CD14-positive monocyte (primary cell): ENCODE results near the gene APOL4. TPM values are rescaled to one million over a fixed set of nuclear protein-coding genes. Genes with fewer than 3 reads are reported as not detected.

Experiments used
- DNase-seq, 3 donors: peaks; one replicate each; pipeline ENCODE4 v3.0.0-alpha.2; 2011 to 2022
- H2AFZ ChIP-seq: 2 replicates; pipeline ENCODE4 v1.6.0; 2012; ENCODE audit warnings: mild to moderate bottlenecking, low read depth, low read length, inconsistent platforms; ENCODE audit not compliant: insufficient read depth, poor library complexity, severe bottlenecking
- H3K27ac ChIP-seq, 2 donors: 1 replicate in 1 of 2; 2 replicates in 1 of 2; pipeline ENCODE4 v1.5.1; 2012 to 2013; ENCODE audit warnings: low read length in 2 of 2, control low read depth in 1 of 2, inconsistent platforms in 1 of 2, low read depth in 1 of 2, mild to moderate bottlenecking in 1 of 2
- H3K27me3 ChIP-seq, 2 donors: one replicate each; pipeline versions ENCODE4 v1.6.0 to v1.6.1; 2011 to 2013; ENCODE audit warnings: low read length in 2 of 2; ENCODE audit not compliant: control insufficient read depth in 2 of 2, insufficient read depth in 2 of 2
- H3K36me3 ChIP-seq, 2 donors: replicated peaks in 1 of 2; 1 replicate in 1 of 2; 2 replicates in 1 of 2; pipeline versions ENCODE4 v1.5.1 to v1.6.1; 2012 to 2013; ENCODE audit warnings: low read length in 2 of 2, control low read depth in 1 of 2, inconsistent platforms in 1 of 2, mild to moderate bottlenecking in 1 of 2; ENCODE audit not compliant: insufficient read depth in 2 of 2, control insufficient read depth in 1 of 2
- H3K4me1 ChIP-seq, 2 donors: 1 replicate in 1 of 2; 2 replicates in 1 of 2; pipeline versions ENCODE4 v1.5.1 to v1.6.1; 2012 to 2013; ENCODE audit warnings: low read length in 2 of 2, control low read depth in 1 of 2, inconsistent platforms in 1 of 2, mild to moderate bottlenecking in 1 of 2, moderate library complexity in 1 of 2; ENCODE audit not compliant: insufficient read depth in 2 of 2, control insufficient read depth in 1 of 2
- H3K4me2 ChIP-seq: replicated peaks from 2 replicates; pipeline ENCODE3; 2012; ENCODE audit warnings: low read length, moderate library complexity, mild to moderate bottlenecking; ENCODE audit not compliant: poor library complexity, severe bottlenecking; ENCODE audit errors: extremely low read depth
- H3K4me3 ChIP-seq, 3 experiments: fragments of 200-600 bp in 1 of 3; sonication (generic) in 1 of 3; replicated peaks in 1 of 3; 1 replicate in 2 of 3; 2 replicates in 1 of 3; pipeline ENCODE4 v1.5.1; 2011 to 2013; ENCODE audit warnings: low read length in 3 of 3, mild to moderate bottlenecking in 3 of 3, control low read depth in 2 of 3, low read depth in 2 of 3, inconsistent platforms in 1 of 3, moderate library complexity in 1 of 3
- H3K79me2 ChIP-seq: 2 replicates; pipeline ENCODE4 v1.6.0; 2012; ENCODE audit warnings: mild to moderate bottlenecking, control low read depth, inconsistent platforms, low read length, moderate library complexity; ENCODE audit not compliant: insufficient read depth
- H3K9ac ChIP-seq: 2 replicates; pipeline ENCODE4 v1.6.0; 2017; ENCODE audit warnings: low read length, mild to moderate bottlenecking; ENCODE audit not compliant: insufficient read depth, poor library complexity, severe bottlenecking
- H3K9me3 ChIP-seq, 2 donors: replicated peaks in 1 of 2; 1 replicate in 1 of 2; 2 replicates in 1 of 2; pipeline versions ENCODE4 v1.5.1 to v1.6.1; 2012 to 2013; ENCODE audit warnings: low read length in 2 of 2, control low read depth in 1 of 2; ENCODE audit not compliant: control insufficient read depth in 1 of 2, insufficient read depth in 1 of 2
- H4K20me1 ChIP-seq: 2 replicates; pipeline ENCODE4 v1.6.0; 2012; ENCODE audit warnings: mild to moderate bottlenecking, low read length, control low read depth, moderate library complexity; ENCODE audit not compliant: insufficient read depth
- H3K27ac Mint-ChIP-seq, 7 donors: one replicate each; pipeline ENCODE4 v1.8.0; 2020; ENCODE audit warnings: mild to moderate bottlenecking in 7 of 7, mixed read lengths in 7 of 7, moderate library complexity in 6 of 7, inconsistent platforms in 2 of 7
- H3K27me3 Mint-ChIP-seq, 3 donors: one replicate each; pipeline ENCODE4 v1.8.0; 2021 to 2022; ENCODE audit warnings: low read depth in 3 of 3, mild to moderate bottlenecking in 3 of 3, mixed read lengths in 3 of 3, moderate library complexity in 3 of 3, inconsistent platforms in 1 of 3
- H3K36me3 Mint-ChIP-seq, 2 donors: one replicate each; pipeline ENCODE4 v1.8.0; 2020; ENCODE audit warnings: mixed read lengths in 2 of 2, inconsistent platforms in 1 of 2, mild to moderate bottlenecking in 1 of 2
- H3K4me1 Mint-ChIP-seq: one replicate; pipeline ENCODE4 v1.8.0; 2020; ENCODE audit warnings: mild to moderate bottlenecking, mixed read lengths
- H3K4me3 Mint-ChIP-seq, 2 donors: one replicate each; pipeline ENCODE4 v1.8.0; 2020; ENCODE audit warnings: mild to moderate bottlenecking in 2 of 2, mixed read lengths in 2 of 2, moderate library complexity in 1 of 2
- H3K9me3 Mint-ChIP-seq, 7 donors: one replicate each; pipeline ENCODE4 v1.8.0; 2020 to 2022; ENCODE audit warnings: mixed read lengths in 7 of 7, mild to moderate bottlenecking in 6 of 7, moderate library complexity in 6 of 7, inconsistent platforms in 2 of 7
- WGBS: methylation state at CpG from one replicate; pipeline ENCODE4 v1.1.5; 2013; ENCODE audit warnings: missing lambda C conversion rate; ENCODE audit not compliant: insufficient coverage; 5-methylcytosine and 5-hydroxymethylcytosine counted together
- intact Hi-C, 2 donors: fragments of 100-400 bp; cut with micrococcal nuclease; formaldehyde crosslinking; loops; one replicate each; pipeline versions ENCODE4 v1.15.0 to v1.15.1; 2023
- polyA plus RNA-seq, 3 donors: library from polyadenylated mRNA; depleted of rRNA in 1 of 3; unstranded in 2 of 3; stranded (reverse) in 1 of 3; fragments of 300-500 nt in 2 of 3; fragments of >200 nt in 1 of 3; fragmentation: Illumina TruSeq in 2 of 3; gene quantifications; 1 replicate in 2 of 3; 2 replicates in 1 of 3; pipeline ENCODE4 v1.2.3, GENCODE V29; 2012 to 2021
- TF ChIP-seq, protein P1 (sequence below): fragments of 200-600 bp; IDR thresholded peaks from one replicate; pipeline ENCODE4 v1.8.0; 2022; ENCODE audit warnings: antibody characterized with exemption, mild to moderate bottlenecking

Gene APOL4
- polyA plus RNA-seq, 3 donors: 0.51 to 1.4 (median 0.71) TPM

DNA sequence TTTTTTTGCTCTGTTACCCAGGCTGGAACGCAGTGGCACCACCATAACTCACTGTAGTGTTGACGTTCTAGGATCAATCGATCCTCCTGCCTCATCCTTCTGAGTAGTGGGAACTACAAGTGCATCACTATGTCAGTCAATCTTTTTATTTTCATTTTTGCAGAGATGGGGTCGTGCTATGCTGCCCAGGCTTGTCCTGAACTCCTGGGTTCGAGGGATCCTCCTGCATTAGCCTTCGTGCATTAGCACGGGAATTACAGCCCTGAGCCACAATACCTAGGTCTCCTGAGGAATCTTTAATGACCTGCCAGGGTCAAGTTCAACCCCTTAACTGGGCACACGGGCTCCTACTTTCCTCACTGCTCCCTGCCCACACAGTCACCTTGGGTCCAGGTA is 45.5 kb downstream of the APOL4 start:
- Histone ChIP-seq H3K27me3 (no peaks in the 10 kb centered on the region), H3K4me3 (peak overlapping the region; percentile 53 to 86 (median 54)), H4K20me1 (peaks cover 50% of the 10 kb centered on the region), H2AFZ (peak overlapping the region; percentile 78), H3K9ac (peak overlapping the region; percentile 81), H3K4me1 (peaks cover 68 to 86% of the 10 kb centered on the region in 2 donors), H3K4me2 (peak overlapping the region; percentile 77), H3K36me3 (peaks cover 2 to 41% of the 10 kb centered on the region in 2 donors), H3K9me3 (no peaks in the 10 kb centered on the region), H3K27ac (peak overlapping the region; percentile 90 to 97), H3K79me2 (peaks cover 91% of the 10 kb centered on the region)
- H3K27me3 Mint-ChIP-seq: no peaks in the 10 kb centered on the region
- peak overlapping the region; percentile 90 to 97 for H3K4me3 Mint-ChIP-seq
- TF ChIP-seq, protein P1, sequence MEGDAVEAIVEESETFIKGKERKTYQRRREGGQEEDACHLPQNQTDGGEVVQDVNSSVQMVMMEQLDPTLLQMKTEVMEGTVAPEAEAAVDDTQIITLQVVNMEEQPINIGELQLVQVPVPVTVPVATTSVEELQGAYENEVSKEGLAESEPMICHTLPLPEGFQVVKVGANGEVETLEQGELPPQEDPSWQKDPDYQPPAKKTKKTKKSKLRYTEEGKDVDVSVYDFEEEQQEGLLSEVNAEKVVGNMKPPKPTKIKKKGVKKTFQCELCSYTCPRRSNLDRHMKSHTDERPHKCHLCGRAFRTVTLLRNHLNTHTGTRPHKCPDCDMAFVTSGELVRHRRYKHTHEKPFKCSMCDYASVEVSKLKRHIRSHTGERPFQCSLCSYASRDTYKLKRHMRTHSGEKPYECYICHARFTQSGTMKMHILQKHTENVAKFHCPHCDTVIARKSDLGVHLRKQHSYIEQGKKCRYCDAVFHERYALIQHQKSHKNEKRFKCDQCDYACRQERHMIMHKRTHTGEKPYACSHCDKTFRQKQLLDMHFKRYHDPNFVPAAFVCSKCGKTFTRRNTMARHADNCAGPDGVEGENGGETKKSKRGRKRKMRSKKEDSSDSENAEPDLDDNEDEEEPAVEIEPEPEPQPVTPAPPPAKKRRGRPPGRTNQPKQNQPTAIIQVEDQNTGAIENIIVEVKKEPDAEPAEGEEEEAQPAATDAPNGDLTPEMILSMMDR: no peak
- 67% methylated on average over 6 of the region's 8 CpGs for WGBS
- peak overlapping the region; percentile 94 to 99 (median 99) for H3K27ac Mint-ChIP-seq
- DNase-seq: no peak
- intact Hi-C loops: no loop called here
- H3K4me1 Mint-ChIP-seq: peaks cover 93% of the 10 kb centered on the region
- peaks cover 53 to 55% of the 10 kb centered on the region in 2 donors for H3K36me3 Mint-ChIP-seq
- peaks cover 0 to 7% (median 2%) of the 10 kb centered on the region in 7 donors for H3K9me3 Mint-ChIP-seq

GRCh38 chr22:36155702-36156101 is 45.9 kb downstream of the APOL4 start:
- Mint-ChIP-seq H3K9me3 (peaks cover 0 to 7% (median 2%) of the 10 kb centered on the region in 7 donors), H3K4me1 (peaks cover 93% of the 10 kb centered on the region), H3K4me3 (peak overlapping the region; percentile 51 to 97), H3K36me3 (peaks cover 58% of the 10 kb centered on the region in 2 donors), H3K27me3 (no peaks in the 10 kb centered on the region), H3K27ac (peak overlapping the region; percentile 94 to 99 (median 99))
- Histone ChIP-seq H2AFZ (no peak overlapping the region), H3K36me3 (peaks cover 2 to 45% of the 10 kb centered on the region in 2 donors), H3K79me2 (peaks cover 94% of the 10 kb centered on the region), H3K9me3 (no peaks in the 10 kb centered on the region), H3K4me3 (peak overlapping the region; percentile 53 to 86 (median 54)), H3K9ac (peak overlapping the region; percentile 81), H3K4me1 (peaks cover 67 to 86% of the 10 kb centered on the region in 2 donors), H3K27ac (peak overlapping the region; percentile 90 to 97), H4K20me1 (peaks cover 54% of the 10 kb centered on the region), H3K27me3 (no peaks in the 10 kb centered on the region), H3K4me2 (peak overlapping the region; percentile 77)
- DNase-seq: no peak
- intact Hi-C loops: no loop called here
- TF ChIP-seq, protein P1: no peak
- 84% methylated on average over 5 of the region's 7 CpGs for WGBS
